ENCODE measurements around the gene IGSF9.

The IGSF9 gene

GRCh38 chr1:159892944-159893343 is 52.5 kb downstream of the IGSF9 start:
- DNase-seq (ENCODE audit: low read depth) = no peak
- H3K4me3 ChIP-seq (ENCODE audit: control insufficient read depth, low read depth, low read length) = no peak overlapping the region
- no peak for TF ChIP-seq CTCF (conservative IDR thresholded peaks at IDR 0.05; ENCODE audit: control insufficient read depth, insufficient read depth, low read depth, low read length)

DNA sequence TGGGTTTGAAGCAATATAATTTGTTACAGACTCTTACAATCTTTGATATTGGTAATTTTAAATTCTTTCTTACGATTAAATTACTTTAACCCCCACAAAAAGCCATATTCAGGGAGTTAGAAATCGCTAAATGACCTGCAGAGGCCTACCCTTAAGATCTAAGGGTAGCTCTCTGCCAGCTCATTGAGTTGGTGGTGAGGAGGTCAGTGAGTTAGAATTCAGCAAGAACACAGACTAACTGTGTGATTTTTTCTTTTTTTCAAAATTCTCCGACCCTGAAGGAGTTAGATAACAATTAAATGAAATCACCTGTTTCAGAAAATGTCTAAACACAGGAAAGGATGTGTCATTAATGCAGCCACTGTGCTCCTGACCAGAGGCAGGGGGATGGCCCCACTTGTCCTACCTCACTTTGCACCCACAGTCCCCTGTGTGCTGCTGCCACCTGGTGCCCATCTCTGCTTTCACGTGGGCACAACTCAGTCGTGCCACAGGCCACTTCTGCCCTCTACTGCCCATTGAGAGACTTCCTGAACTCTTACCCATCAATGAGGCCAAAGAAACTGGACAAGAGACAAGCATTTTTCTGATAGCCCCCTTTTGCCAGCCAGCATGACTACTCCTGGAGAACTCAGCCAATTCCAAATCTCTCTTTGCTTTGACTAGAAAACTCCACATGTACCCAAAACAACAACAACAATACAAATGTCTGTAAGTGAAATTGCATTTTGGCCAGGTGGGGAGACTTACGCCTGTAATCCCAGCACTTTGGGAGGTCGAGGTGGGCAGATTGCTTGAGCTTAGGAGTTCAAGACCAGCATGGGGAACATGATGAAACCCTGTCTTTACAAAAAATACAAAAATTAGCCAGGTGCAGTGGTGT is 53.9 kb downstream of the IGSF9 start:
- H3K4me3 ChIP-seq (ENCODE audit: control insufficient read depth, low read depth, low read length) = no peak overlapping the region
- TF ChIP-seq CTCF (conservative IDR thresholded peaks at IDR 0.05; ENCODE audit: control insufficient read depth, insufficient read depth, low read depth, low read length) = peak; percentile 100
- DNase-seq (ENCODE audit: low read depth) = peak; percentile 92

DNA sequence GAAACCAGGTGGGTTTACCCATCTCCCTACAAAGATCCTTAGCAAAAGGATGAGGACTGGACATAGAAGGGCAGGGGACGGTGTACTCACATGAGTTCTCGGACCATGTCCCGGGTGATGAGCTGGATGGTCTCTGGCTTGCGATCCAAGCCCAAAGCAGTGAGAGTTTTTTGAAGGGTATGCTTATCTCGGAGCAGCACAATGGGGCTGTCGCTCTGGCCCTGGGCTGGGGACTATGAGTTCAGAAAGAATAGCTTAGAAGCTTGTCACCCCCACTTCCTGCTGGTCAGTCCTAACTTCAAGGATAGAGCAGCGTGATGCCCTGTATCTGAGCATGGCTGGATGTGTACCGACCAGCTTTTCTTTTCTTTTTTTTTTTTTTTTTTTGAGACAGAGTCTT is 55.0 kb downstream of the IGSF9 start:
- H3K4me3 ChIP-seq (ENCODE audit: control insufficient read depth, low read depth, low read length) = peak overlapping the region; percentile 19
- DNase-seq (ENCODE audit: low read depth) = no peak
- TF ChIP-seq CTCF (conservative IDR thresholded peaks at IDR 0.05; ENCODE audit: control insufficient read depth, insufficient read depth, low read depth, low read length) = no peak

DNA sequence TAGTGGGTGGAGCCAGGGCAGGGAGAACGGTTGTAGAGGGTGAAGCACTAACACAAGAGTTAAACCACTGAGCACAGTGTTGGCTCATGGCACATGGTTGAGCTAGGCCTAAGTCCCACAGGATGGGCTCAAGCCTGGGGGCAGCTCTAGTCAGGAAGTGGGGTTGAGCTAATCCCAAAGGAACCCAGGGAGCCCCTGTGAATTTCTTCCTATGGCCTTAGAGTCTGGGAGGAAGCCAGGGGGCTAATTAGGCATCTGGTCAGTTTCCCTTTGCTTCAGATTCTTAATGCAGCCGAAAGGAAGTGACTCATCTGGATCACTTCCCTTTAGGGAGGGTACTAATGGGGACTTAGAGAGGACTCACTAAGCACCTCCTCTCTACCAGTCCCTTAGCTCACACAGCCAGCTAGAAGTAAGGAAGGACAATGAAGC is 55.6 kb downstream of the IGSF9 start:
- TF ChIP-seq CTCF (conservative IDR thresholded peaks at IDR 0.05; ENCODE audit: control insufficient read depth, insufficient read depth, low read depth, low read length) = no peak
- H3K4me3 ChIP-seq (ENCODE audit: control insufficient read depth, low read depth, low read length) = peak overlapping the region; percentile 19
- DNase-seq (ENCODE audit: low read depth) = peak; percentile 96

DNA sequence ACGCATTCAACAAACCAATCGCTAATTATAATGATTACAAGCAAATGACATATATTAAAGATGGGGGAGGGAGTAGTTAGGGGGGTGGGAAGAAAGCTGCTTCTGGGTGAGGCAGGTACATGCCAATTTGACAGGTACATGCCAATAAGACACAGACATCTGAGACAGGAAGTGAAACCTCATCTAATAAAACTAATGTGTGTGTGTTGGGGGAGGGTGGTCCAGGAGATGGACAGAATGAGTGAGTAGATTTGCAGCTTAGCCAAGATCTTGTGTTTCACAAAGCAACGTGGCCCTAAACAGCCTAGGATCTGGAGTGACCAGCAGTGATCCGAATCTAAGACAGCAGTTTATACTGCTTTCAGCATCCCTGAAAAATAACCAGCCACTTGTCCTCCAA is 56.2 kb downstream of the IGSF9 start:
- DNase-seq (ENCODE audit: low read depth) = no peak
- TF ChIP-seq CTCF (conservative IDR thresholded peaks at IDR 0.05; ENCODE audit: control insufficient read depth, insufficient read depth, low read depth, low read length) = no peak
- H3K4me3 ChIP-seq (ENCODE audit: control insufficient read depth, low read depth, low read length) = no peak overlapping the region

GRCh38 chr1:159884296-159884695 is 61.1 kb downstream of the IGSF9 start:
- no peak for DNase-seq (ENCODE audit: low read depth)
- TF ChIP-seq CTCF (conservative IDR thresholded peaks at IDR 0.05; ENCODE audit: control insufficient read depth, insufficient read depth, low read depth, low read length) = no peak
- H3K4me3 ChIP-seq (ENCODE audit: control insufficient read depth, low read depth, low read length) = no peak overlapping the region

All from fibroblast of mammary gland (primary cell).